HTERT RPE-1 (cell line): ENCODE measurements around the gene EIF3J.
"Not testable (repeated sequence)": the region's sequence is repeated elsewhere in the genome, so short reads cannot be mapped to it uniquely, and the experiment has no call there.

ENCODE experiments used
- in situ Hi-C: fragments of 300-500 bp; cut with MboI; formaldehyde crosslinking; loops from 4 replicates; pipeline ENCODE4 v1.14.3; 2020; ENCODE audit warnings: low sequenced_read_pairs

The EIF3J gene

GRCh38 chr15:44536962-44537734 is at the start of gene EIF3J:
Gene EIF3J, plus strand, starts transcription at chr15:44537147. Its CDS starts 48 bp downstream, at chr15:44537195.
- in situ Hi-C loops, result no loop called here

DNA sequence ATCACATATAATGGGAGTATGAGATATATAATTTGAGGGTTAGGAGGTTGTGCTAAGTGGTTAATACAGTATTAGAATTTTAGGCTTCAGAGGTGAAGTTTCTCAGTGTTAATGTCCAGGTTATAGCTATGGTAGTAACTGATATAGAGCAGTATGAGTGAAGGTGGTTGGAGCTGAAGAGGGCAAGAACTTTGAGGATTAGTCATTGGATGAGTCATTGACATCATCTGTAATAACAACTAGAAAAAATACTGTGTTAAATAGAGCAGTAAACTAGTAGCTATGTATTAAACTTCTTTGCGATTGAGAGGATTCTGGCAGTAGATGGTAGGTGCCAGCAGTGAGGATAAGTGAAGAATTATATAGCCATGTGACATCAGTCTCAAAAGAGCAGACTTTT is 47.5 kb upstream of the EIF3J start:
- in situ Hi-C loops, result no loop called here

DNA sequence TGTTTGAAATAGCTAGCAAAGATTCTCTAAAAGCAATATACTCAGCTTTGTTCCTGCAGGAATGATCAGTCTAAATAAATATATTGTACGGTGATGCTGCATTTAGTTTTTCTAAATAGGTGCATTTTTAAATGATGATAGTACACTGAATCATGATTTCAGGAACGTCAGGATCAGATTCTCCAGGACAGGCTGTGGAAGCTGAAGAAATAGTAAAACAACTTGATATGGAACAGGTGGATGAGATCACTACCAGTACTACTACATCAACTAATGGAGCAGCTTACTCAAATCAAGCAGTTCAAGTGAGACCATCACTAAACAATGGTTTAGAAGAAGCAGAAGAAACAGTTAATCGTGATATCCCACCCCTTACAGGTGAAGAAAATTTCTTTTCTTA is 46.3 kb upstream of the EIF3J start:
- in situ Hi-C loops, result no loop called here

- in situ Hi-C loops, result no loop called here
Measured at GRCh38 chr15:44492040-44492439, 44.9 kb upstream of the EIF3J start.

GRCh38 chr15:44492672-44493071 is 44.3 kb upstream of the EIF3J start:
- in situ Hi-C loops, result no loop called here

DNA sequence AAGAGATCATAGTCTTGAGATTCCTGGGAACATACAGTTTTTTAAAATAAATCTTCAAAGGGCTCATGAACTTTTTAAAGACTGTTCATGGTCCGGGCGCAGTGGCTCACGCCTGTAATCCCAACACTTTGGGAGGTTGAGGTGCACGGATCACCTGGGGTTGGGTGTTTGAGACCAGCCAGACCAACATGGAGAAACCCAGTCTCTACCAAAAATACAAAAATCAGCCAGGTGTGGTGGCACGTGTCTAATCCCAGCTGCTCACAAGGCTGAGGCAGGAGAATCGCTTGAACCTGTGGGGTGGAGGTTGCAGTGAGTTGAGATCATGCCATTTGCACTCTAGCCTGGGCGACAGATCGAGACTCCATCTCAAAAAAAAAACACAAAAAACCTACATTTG is 41.4 kb upstream of the EIF3J start:
- in situ Hi-C loops, result no loop called here

DNA sequence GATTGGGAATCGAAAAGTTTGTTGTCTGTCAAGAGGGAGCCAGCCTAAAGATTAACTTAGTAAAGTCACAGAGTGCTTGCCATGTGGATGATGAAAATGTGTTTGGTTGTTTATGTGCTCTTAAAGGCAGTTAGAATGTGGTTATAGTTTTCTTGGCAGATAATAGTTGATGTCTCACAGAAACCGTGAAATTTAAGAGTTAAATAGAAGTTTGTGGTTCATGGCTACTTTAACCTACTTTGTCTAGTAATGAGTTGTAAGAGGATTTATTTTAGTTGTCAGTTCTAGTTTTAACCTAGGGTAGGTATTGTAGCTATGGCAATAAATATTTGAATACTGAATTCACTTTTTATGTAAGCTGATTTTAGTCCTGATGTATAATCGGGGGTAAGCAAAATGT is 36.4 kb upstream of the EIF3J start:
- in situ Hi-C loops, result no loop called here

DNA sequence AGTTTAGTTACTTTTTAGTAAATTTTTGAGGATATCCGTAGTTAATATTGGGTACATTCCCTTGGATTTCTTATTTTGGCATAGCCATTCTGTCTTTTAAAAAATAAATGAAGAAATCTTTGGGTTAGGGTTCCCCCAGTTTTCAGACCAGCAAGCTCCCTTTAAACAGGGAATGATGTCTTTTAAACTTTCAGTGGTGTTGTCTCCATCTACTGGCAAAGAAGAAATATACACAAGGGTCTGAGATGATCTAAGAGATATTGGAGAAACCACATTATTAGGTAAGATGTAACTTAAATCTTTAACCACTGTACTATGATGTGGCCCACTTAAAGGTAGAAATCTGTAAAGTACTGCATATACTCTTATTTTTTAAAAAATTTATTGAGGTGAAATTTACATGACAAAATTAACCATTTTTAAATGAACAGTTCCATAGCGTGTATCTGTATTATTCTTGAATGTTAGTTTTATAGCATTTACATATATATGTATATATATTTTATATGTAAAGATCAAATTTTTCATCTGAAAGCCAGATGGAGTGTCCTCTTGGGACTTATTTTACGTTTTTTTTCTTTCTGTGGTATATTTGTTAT is 35.1 kb upstream of the EIF3J start:
- in situ Hi-C loops, result no loop called here

DNA sequence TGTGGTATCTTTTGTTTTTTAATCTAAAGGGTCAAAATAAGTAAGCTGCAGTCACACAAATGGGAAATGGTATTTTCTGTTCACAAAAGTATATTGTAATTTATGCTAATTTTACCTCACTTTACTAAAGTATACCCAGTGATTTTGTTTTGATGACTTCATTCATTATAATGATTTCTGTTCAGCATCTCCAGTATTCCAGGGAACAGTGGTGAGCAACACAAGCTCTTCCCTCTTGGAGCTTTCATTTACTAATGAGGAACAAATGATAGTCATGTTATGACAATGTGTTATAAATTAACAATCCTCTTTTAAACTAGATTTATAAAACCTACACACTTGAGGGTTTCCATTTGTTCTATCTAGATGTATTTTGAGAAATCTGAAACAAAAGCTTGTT is 20.5 kb upstream of the EIF3J start:
- in situ Hi-C loops, result no loop called here

DNA sequence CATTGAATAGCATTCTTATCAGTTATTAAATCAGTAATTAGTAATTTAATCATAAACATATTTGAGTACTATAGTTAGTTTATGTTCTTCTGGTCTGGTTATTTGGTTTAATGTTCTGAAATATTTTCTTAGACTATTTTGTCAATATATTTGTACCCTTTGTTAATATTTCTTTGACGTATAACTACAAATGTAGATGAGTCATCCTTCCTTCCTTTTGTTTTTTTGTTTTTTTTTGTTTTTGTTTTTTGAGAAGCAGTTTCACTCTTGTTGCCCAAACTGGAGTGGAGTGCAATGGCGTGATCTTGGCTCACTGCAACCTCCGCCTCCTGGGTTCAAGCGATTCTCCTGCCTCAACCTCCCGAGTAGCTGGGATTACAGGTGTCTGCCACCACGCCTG is 17.4 kb upstream of the EIF3J start:
- in situ Hi-C loops, result no loop called here

DNA sequence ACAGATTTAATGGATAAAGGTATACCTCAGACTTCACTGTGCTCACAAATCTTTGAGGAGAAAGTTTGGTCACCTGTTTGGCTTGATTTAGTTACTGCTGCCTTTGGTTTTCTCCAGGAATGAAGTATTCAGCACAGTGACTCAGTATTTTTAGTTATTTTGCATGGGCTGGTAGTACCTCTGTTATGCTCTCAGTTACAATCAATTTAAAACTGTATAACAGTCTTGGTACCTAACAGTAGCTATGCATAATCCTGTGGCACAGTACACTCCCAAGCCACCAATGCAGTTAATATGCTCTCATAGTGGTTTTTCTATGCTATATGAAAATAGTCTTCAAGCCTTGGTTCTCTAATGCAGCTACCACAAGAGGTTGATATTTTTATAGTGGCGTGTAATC is 11.9 kb upstream of the EIF3J start:
- in situ Hi-C loops, result no loop called here

GRCh38 chr15:44527241-44527640 is 9.7 kb upstream of the EIF3J start:
- in situ Hi-C loops, result no loop called here

DNA sequence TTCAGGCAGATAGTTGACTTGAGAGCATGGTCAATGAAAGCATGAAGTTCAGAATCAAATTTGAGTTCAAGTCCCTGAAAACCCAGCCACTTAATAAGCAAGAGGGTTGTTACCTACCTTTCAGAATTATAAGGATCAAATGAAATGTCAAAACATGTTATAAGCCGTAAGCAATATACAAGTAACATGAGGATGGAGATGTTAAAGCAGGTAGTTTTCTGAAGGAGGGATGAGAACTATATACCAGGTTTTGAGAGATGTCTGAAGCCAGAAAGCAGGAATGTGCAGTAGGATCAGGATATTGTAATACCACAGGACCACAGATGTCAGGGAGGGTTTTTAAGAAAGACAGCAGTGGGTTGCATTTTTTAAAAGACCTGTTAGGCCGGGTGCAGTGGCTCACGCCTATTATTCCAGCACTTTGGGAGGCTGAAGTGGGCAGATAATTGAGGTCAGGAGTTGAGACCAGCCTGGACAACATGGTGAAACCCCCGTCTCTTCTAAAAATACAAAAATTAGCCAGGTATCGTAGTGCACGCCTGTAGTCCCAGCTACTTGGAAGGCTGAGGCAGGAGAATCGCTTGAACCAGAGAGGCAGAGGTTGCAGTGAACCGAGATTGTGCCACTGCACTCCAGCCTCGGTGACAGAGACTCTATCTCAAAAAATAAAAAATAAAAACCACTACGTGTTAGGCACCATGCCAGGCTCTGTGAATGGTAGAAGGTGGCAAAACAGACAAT is 6.9 kb upstream of the EIF3J start:
- in situ Hi-C loops, result no loop called here

DNA sequence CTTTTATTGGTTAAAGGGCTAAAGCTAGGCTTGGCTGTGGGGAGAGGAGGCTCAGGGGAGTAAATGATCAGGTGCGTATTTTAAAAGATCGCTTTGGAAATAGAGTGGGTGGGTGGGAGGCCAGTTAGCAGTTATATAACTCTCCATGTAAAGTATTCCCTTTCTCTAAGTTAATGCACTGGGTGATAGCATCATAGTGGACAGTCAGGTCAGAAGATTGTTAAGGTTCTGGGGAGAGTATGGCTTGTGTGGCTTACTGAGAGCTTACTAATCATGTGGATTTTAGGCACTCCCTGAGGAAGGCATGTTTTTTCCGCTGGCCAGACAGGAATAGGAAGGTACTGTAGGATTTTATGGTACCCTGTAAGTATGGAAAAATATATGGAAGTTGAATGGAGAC is 6.3 kb upstream of the EIF3J start:
- in situ Hi-C loops, result no loop called here

DNA sequence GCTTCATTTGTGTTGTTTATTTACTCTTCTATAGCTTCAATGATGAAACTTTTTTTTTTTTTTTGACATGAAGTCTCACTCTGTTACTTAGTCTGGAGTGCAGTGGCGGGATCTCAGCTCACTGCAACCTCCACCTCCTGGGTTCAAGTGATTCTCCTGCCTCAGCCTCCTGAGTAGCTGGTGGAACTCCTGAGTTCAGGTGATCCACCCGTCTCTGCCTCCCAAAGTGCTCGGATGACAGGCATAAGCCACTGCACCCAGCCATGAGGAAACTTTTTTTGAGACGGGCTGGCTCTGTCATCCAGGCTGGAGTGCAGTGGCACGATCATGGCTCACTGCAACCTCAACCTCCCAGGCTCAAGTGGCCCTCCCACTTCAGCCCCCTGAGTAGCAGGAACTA is 4.7 kb upstream of the EIF3J start:
- in situ Hi-C loops, result not testable (repeated sequence)

GRCh38 chr15:44532689-44533088 is 4.3 kb upstream of the EIF3J start:
- in situ Hi-C loops, result no loop called here

- in situ Hi-C loops, result no loop called here
Measured at GRCh38 chr15:44535092-44535491, 1.9 kb upstream of the EIF3J start.

- in situ Hi-C loops, result no loop called here
Measured at GRCh38 chr15:44535523-44536301, 1.2 kb upstream of the EIF3J start.

DNA sequence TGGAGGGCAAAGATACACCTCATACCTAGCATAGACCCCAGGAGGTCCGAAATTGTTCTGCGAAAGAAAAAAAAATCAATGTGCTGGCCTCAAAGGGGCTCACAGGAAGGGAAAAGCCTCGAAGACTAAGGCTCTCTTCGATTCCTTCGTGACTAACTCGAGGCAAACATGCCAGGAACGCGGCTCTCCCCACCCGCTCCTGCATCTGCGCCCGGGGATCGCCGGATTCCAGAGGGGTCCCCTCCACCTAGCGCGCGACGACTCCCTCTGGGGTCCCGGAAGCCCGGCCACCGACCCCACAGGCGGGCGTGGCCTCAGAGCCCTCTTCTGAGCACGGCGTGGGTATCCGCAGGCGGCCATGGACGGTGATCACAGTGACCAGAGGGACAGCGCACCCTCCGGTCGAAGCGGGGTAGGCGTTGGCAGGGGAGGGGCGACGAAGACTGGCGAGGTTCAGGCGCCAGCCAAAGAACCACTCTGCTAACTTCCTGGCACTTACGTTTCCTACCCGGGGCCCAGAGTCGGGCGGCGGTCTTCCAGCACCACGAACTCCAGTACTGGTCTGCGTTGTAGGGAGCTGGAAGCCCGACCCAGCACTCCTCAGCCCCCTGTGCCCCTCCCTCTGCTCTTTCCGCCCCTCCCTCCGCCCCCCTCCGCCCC is 515 bp upstream of the EIF3J start:
- in situ Hi-C loops, result no loop called here

DNA sequence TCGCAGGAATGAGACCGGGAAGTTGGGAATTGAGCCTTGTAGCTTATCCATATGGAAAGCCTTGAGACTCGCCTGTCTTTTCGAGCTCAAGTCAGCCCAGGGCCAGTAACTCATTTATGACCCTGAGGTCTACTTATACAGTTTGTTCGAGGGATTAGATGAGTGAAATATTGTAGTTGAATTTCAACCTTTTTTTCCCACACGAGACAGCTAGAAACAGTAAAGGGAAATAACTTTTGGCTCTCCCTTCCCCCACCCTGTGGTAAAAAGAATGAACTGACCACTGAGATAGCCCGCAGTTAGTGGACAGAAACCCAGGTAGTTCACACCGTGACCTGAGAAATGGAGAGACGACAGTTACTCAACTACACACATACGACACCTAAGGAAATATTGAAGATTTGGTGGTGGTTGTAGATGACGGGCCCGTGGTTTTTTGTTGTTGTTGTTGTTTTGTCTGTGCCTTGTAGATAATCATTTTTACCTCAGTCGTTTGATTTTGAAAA is 841 bp downstream of the EIF3J start:
- in situ Hi-C loops, result no loop called here
